Panc1 (cell line): Measurements from ENCODE around the gene MMGT1. TPM values are rescaled to one million over a fixed set of nuclear protein-coding genes. Genes with fewer than 3 reads are reported as not detected.
A peak's percentile ranks its signal among the peaks of the same experiment; 100 is the strongest.

ENCODE experiments used
- ATAC-seq: fragments of 200-7000 bp; cut with Tn5 transposase; 2 replicates; pipeline ENCODE4 v1.9.1; 2020; ENCODE audit warnings: mild to moderate bottlenecking, moderate library complexity
- BruUV-seq: library from RNA; stranded (reverse); fragments of 400-500 nt; replicated peaks from 2 replicates; lab custom pipeline; 2021; lab: Mats Ljungman, UMichigan
- CTCF ChIA-PET: fragments of 300-600 bp; sonication (Branson Sonifier 250); formaldehyde crosslinking; loops from one replicate; lab custom pipeline; 2022; ENCODE audit warnings: antibody characterized with exemption; lab: Charles Lee
- POLR2A ChIA-PET: fragments of 300-600 bp; sonication (Branson Sonifier 250); formaldehyde crosslinking; loops from one replicate; lab custom pipeline; 2022; ENCODE audit warnings: antibody characterized with exemption; lab: Charles Lee
- DNase-seq: peaks from one replicate; pipeline ENCODE4 v3.0.0-alpha.2; 2010; ENCODE audit warnings: low read depth, low spot score
- H3K27ac ChIP-seq: 2 replicates; pipeline ENCODE4 v1.5.1; 2011; ENCODE audit warnings: mild to moderate bottlenecking, low read length, inconsistent platforms
- H3K27me3 ChIP-seq: fragments of 200-500 bp; sonication (Bioruptor generic); 2 replicates; pipeline ENCODE4 v1.6.0; 2014; ENCODE audit warnings: low read length, inconsistent platforms; ENCODE audit not compliant: control insufficient read depth, insufficient read depth
- H3K36me3 ChIP-seq: fragments of 200-500 bp; sonication (Bioruptor generic); 2 replicates; pipeline ENCODE4 v1.5.1; 2014; ENCODE audit warnings: inconsistent platforms, mild to moderate bottlenecking, low read length, moderate library complexity; ENCODE audit not compliant: control insufficient read depth, insufficient read depth
- H3K4me1 ChIP-seq: 2 replicates; pipeline ENCODE4 v1.5.1; 2011; ENCODE audit warnings: inconsistent platforms, mild to moderate bottlenecking, low read length, moderate library complexity; ENCODE audit not compliant: control insufficient read depth, insufficient read depth
- H3K4me3 ChIP-seq, 2 experiments: 2 replicates each; pipeline ENCODE4 v1.5.1; 2011 to 2012; ENCODE audit warnings: low read depth in 2 of 2, low read length in 2 of 2, mild to moderate bottlenecking in 2 of 2, inconsistent platforms in 1 of 2, moderate library complexity in 1 of 2
- H3K9me3 ChIP-seq: fragments of 200-500 bp; sonication (Bioruptor generic); 2 replicates; pipeline ENCODE4 v1.5.1; 2014; ENCODE audit warnings: low read depth, mild to moderate bottlenecking, inconsistent platforms, low read length, moderate library complexity; ENCODE audit not compliant: control insufficient read depth, insufficient read depth
- POLR2AphosphoS5 ChIP-seq: IDR thresholded peaks from 2 replicates; pipeline ENCODE4 v1.6.1; 2012; ENCODE audit warnings: mild to moderate bottlenecking, low read depth, low read length, moderate library complexity
- SIN3A ChIP-seq: IDR thresholded peaks from 2 replicates; pipeline ENCODE4 v1.6.1; 2012; ENCODE audit warnings: low read depth, mild to moderate bottlenecking, low read length, moderate library complexity, borderline replicate concordance; ENCODE audit not compliant: insufficient read depth
- TCF7L2 ChIP-seq: IDR thresholded peaks from 2 replicates; pipeline ENCODE4 v1.6.1; 2011; ENCODE audit warnings: mild to moderate bottlenecking, low read depth, low read length, inconsistent platforms
- in situ Hi-C: cut with HindIII; loops from 2 replicates; pipeline ENCODE4 v1.10.0; 2016; ENCODE audit warnings: low sequenced_read_pairs, low pct_unique_long_range_greater_than_20kb
- intact Hi-C: fragments of 100-400 bp; cut with micrococcal nuclease; formaldehyde crosslinking; loops from one replicate; pipeline ENCODE4 v1.10.0; 2022; ENCODE audit not compliant: unreplicated experiment
- total RNA-seq: library from RNA; stranded (reverse); gene quantifications from one replicate; pipeline ENCODE4 v1.2.1, GENCODE V29; 2021; ENCODE audit not compliant: unreplicated experiment
- TF ChIP-seq, protein P1 (sequence below), 2 experiments: IDR thresholded peaks; 2 replicates each; pipeline ENCODE4 v1.6.1; 2011 to 2012; ENCODE audit warnings: low read depth in 2 of 2, control low read depth in 1 of 2, low read length in 1 of 2, mild to moderate bottlenecking in 1 of 2, moderate library complexity in 1 of 2; ENCODE audit not compliant: insufficient read depth in 1 of 2
- TF ChIP-seq, protein P2 (sequence below): fragments of 450-650 bp; IDR thresholded peaks from 2 replicates; pipeline ENCODE4 v1.5.1; 2017; ENCODE audit warnings: mild to moderate bottlenecking

The MMGT1 gene
- total RNA-seq, 1 experiment from 2014 or later, result 31.4 TPM

DNA sequence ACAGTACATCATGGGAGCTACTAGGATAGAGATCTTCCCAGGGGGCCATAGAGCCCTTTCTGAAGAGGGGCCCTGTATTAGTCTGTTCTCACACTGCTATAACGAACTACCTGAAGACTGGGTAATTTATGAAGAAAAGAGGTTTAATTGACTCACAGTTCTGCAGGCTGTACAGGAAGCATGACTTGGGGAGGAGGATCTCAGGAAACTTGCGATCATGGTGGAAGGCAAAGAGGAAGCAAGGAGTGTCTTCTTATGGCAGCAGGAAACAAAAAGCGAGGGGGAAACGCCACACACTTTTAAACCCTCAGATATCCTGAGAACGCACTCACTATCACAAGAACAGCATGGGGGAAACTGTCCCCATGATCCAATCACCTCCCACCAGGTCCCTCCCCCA lies 7.2 kb upstream of the MMGT1 start:
- in situ Hi-C loops, result no loop called here
- DNase-seq, result no peak
- Histone ChIP-seq H3K4me1 (peaks cover 9% of the 10 kb centered on the region; the same call in 1 of the 2 replicates), H3K4me3 (no peak overlapping the region), H3K27me3 (no peaks in the 10 kb centered on the region), H3K36me3 (no peaks in the 10 kb centered on the region), H3K27ac (no peak overlapping the region), H3K9me3 (no peaks in the 10 kb centered on the region)
- POLR2A ChIA-PET, result no interaction called here
- no TSS peak for BruUV-seq
- ATAC-seq, result no peak
- TF ChIP-seq, protein P1, sequence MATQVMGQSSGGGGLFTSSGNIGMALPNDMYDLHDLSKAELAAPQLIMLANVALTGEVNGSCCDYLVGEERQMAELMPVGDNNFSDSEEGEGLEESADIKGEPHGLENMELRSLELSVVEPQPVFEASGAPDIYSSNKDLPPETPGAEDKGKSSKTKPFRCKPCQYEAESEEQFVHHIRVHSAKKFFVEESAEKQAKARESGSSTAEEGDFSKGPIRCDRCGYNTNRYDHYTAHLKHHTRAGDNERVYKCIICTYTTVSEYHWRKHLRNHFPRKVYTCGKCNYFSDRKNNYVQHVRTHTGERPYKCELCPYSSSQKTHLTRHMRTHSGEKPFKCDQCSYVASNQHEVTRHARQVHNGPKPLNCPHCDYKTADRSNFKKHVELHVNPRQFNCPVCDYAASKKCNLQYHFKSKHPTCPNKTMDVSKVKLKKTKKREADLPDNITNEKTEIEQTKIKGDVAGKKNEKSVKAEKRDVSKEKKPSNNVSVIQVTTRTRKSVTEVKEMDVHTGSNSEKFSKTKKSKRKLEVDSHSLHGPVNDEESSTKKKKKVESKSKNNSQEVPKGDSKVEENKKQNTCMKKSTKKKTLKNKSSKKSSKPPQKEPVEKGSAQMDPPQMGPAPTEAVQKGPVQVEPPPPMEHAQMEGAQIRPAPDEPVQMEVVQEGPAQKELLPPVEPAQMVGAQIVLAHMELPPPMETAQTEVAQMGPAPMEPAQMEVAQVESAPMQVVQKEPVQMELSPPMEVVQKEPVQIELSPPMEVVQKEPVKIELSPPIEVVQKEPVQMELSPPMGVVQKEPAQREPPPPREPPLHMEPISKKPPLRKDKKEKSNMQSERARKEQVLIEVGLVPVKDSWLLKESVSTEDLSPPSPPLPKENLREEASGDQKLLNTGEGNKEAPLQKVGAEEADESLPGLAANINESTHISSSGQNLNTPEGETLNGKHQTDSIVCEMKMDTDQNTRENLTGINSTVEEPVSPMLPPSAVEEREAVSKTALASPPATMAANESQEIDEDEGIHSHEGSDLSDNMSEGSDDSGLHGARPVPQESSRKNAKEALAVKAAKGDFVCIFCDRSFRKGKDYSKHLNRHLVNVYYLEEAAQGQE (IDR thresholded peaks at IDR 0.05; ENCODE audit: insufficient read depth in 1 of 2, low read depth in 2 of 2, low read length in 1 of 2), result no peak
- TF ChIP-seq TCF7L2 (no peak), SIN3A (no peak)
- intact Hi-C loops, result no loop called here
- CTCF ChIA-PET, result no interaction called here

- Histone ChIP-seq H3K36me3 (no peaks in the 10 kb centered on the region), H3K27me3 (no peaks in the 10 kb centered on the region), H3K27ac (no peak overlapping the region), H3K4me1 (peaks cover 6% of the 10 kb centered on the region), H3K9me3 (no peaks in the 10 kb centered on the region), H3K4me3 (no peak overlapping the region)
- POLR2A ChIA-PET, result no interaction called here
- CTCF ChIA-PET, result no interaction called here
- ATAC-seq, result no peak
- no TSS peak for BruUV-seq
- DNase-seq, result peak; percentile 60
- TF ChIP-seq, protein P1 (IDR thresholded peaks at IDR 0.05; ENCODE audit: insufficient read depth in 1 of 2, low read depth in 2 of 2, low read length in 1 of 2), result no peak
- TF ChIP-seq TCF7L2, result no peak
- TF ChIP-seq POLR2AphosphoS5, result no peak
- TF ChIP-seq SIN3A, result no peak
- TF ChIP-seq, protein P2, sequence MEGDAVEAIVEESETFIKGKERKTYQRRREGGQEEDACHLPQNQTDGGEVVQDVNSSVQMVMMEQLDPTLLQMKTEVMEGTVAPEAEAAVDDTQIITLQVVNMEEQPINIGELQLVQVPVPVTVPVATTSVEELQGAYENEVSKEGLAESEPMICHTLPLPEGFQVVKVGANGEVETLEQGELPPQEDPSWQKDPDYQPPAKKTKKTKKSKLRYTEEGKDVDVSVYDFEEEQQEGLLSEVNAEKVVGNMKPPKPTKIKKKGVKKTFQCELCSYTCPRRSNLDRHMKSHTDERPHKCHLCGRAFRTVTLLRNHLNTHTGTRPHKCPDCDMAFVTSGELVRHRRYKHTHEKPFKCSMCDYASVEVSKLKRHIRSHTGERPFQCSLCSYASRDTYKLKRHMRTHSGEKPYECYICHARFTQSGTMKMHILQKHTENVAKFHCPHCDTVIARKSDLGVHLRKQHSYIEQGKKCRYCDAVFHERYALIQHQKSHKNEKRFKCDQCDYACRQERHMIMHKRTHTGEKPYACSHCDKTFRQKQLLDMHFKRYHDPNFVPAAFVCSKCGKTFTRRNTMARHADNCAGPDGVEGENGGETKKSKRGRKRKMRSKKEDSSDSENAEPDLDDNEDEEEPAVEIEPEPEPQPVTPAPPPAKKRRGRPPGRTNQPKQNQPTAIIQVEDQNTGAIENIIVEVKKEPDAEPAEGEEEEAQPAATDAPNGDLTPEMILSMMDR, result no peak
- in situ Hi-C loops (no loop called here), intact Hi-C loops (no loop called here)
These were observed 3.8 kb upstream of the MMGT1 start for GRCh38 chrX:135977611-135978010.
